H9 (cell line): ENCODE results near the gene DOCK1. TPM values are rescaled to one million over a fixed set of nuclear protein-coding genes. Genes with fewer than 3 reads are reported as not detected.

ENCODE experiments used
- DNase-seq: peaks from one replicate; pipeline ENCODE4 v3.0.0-alpha.2; 2017
- H2AFZ ChIP-seq: one replicate; pipeline ENCODE4 v1.6.1; 2013; ENCODE audit warnings: mild to moderate bottlenecking, low read length, control low read depth, moderate library complexity
- H2AK5ac ChIP-seq: 2 replicates; pipeline ENCODE4 v1.6.1; 2013; ENCODE audit warnings: low read length, control low read depth, mixed read lengths; ENCODE audit not compliant: insufficient read length
- H2BK120ac ChIP-seq: one replicate; pipeline ENCODE4 v1.6.1; 2013; ENCODE audit warnings: low read depth, mild to moderate bottlenecking, low read length, control low read depth, inconsistent platforms; ENCODE audit not compliant: poor library complexity, severe bottlenecking
- H2BK12ac ChIP-seq: 2 replicates; pipeline ENCODE4 v1.6.1; 2013; ENCODE audit warnings: low read length, control low read depth, mixed read lengths, low read depth; ENCODE audit not compliant: insufficient read length
- H2BK15ac ChIP-seq: 2 replicates; pipeline ENCODE4 v1.6.1; 2013; ENCODE audit warnings: low read depth, low read length, control low read depth
- H2BK20ac ChIP-seq: one replicate; pipeline ENCODE4 v1.6.1; 2013; ENCODE audit warnings: low read depth, mild to moderate bottlenecking, low read length, control low read depth, inconsistent platforms; ENCODE audit not compliant: poor library complexity, severe bottlenecking
- H2BK5ac ChIP-seq: 2 replicates; pipeline ENCODE4 v1.6.1; 2013; ENCODE audit warnings: low read length, control low read depth, mixed read lengths; ENCODE audit not compliant: insufficient read length
- H3K14ac ChIP-seq: 2 replicates; pipeline ENCODE4 v1.6.1; 2013; ENCODE audit warnings: low read length, control low read depth; ENCODE audit not compliant: insufficient read depth
- H3K18ac ChIP-seq: 2 replicates; pipeline ENCODE4 v1.6.1; 2013; ENCODE audit warnings: low read depth, mild to moderate bottlenecking, mixed read lengths, low read length, control low read depth; ENCODE audit not compliant: insufficient read length
- H3K23ac ChIP-seq: 2 replicates; pipeline ENCODE4 v1.6.1; 2013; ENCODE audit warnings: low read length, control low read depth, mixed read lengths, low read depth; ENCODE audit not compliant: insufficient read length
- H3K23me2 ChIP-seq: 2 replicates; pipeline ENCODE4 v1.6.1; 2013; ENCODE audit warnings: low read depth, mild to moderate bottlenecking, mixed read lengths, low read length, control low read depth; ENCODE audit not compliant: insufficient read length, poor library complexity, severe bottlenecking
- H3K27ac ChIP-seq: 2 replicates; pipeline ENCODE4 v1.5.1; 2013; ENCODE audit warnings: low read length, control low read depth, mixed read lengths, low read depth; ENCODE audit not compliant: insufficient read length
- H3K27me3 ChIP-seq: 2 replicates; pipeline ENCODE4 v1.6.1; 2013; ENCODE audit warnings: low read length, control low read depth, inconsistent platforms; ENCODE audit not compliant: insufficient read depth
- H3K4ac ChIP-seq: 2 replicates; pipeline ENCODE4 v1.6.1; 2013; ENCODE audit warnings: low read depth, mild to moderate bottlenecking, control low read depth, inconsistent platforms, low read length, moderate library complexity
- H3K4me1 ChIP-seq: 2 replicates; pipeline ENCODE4 v1.6.1; 2013; ENCODE audit warnings: low read length, control low read depth, inconsistent platforms; ENCODE audit not compliant: insufficient read depth
- H3K4me2 ChIP-seq: 2 replicates; pipeline ENCODE4 v1.6.1; 2013; ENCODE audit warnings: low read length, control low read depth, mixed read lengths; ENCODE audit not compliant: insufficient read length, insufficient read depth
- H3K56ac ChIP-seq: 2 replicates; pipeline ENCODE4 v1.6.1; 2013; ENCODE audit warnings: low read depth, mild to moderate bottlenecking, mixed read lengths, low read length, control low read depth; ENCODE audit not compliant: insufficient read length
- H3K79me1 ChIP-seq: 2 replicates; pipeline ENCODE4 v1.6.1; 2013; ENCODE audit warnings: low read depth, mild to moderate bottlenecking, moderate library complexity, low read length, control low read depth, inconsistent platforms; ENCODE audit not compliant: insufficient read depth, poor library complexity, severe bottlenecking
- H3K79me2 ChIP-seq: 2 replicates; pipeline ENCODE4 v1.6.1; 2013; ENCODE audit warnings: low read length, control low read depth, inconsistent platforms; ENCODE audit not compliant: insufficient read depth
- H3K9ac ChIP-seq: 2 replicates; pipeline ENCODE4 v1.6.1; 2013; ENCODE audit warnings: low read length, control low read depth, mixed read lengths; ENCODE audit not compliant: insufficient read length; ENCODE audit errors: extremely low read depth
- H3K9me3 ChIP-seq: one replicate; pipeline ENCODE4 v1.6.1; 2013; ENCODE audit warnings: low read depth, low read length, inconsistent platforms; ENCODE audit not compliant: control insufficient read depth
- H3T11ph ChIP-seq: one replicate; pipeline ENCODE4 v1.6.1; 2013; ENCODE audit warnings: mild to moderate bottlenecking, low read length, control low read depth, inconsistent platforms
- H4K20me1 ChIP-seq: one replicate; pipeline ENCODE4 v1.6.1; 2013; ENCODE audit not compliant: control insufficient read depth, insufficient read length, insufficient read depth
- H4K5ac ChIP-seq: 2 replicates; pipeline ENCODE4 v1.6.1; 2013; ENCODE audit warnings: low read depth, mild to moderate bottlenecking, mixed read lengths, low read length, control low read depth; ENCODE audit not compliant: insufficient read length
- H4K8ac ChIP-seq: replicated peaks from 2 replicates; pipeline ENCODE4 v1.6.1; 2013; ENCODE audit warnings: low read length, control low read depth, mixed read lengths, low read depth; ENCODE audit not compliant: insufficient read length
- H4K91ac ChIP-seq: 2 replicates; pipeline ENCODE4 v1.6.1; 2013; ENCODE audit warnings: low read depth, mild to moderate bottlenecking, moderate library complexity, mixed read lengths, low read length, control low read depth; ENCODE audit not compliant: insufficient read length
- H3K27ac Mint-ChIP-seq, 3 experiments: 2 replicates in 2 of 3; 3 replicates in 1 of 3; pipeline ENCODE4 v1.8.0; 2020 to 2021; ENCODE audit warnings: mixed read lengths in 3 of 3, mild to moderate bottlenecking in 1 of 3, moderate library complexity in 1 of 3
- H3K27me3 Mint-ChIP-seq: 2 replicates; pipeline ENCODE4 v1.8.0; 2021; ENCODE audit warnings: low read depth, mild to moderate bottlenecking, moderate library complexity, mixed read lengths
- H3K36me3 Mint-ChIP-seq, 3 experiments: 2 replicates in 2 of 3; 3 replicates in 1 of 3; pipeline ENCODE4 v1.8.0; 2020 to 2021; ENCODE audit warnings: low read depth in 3 of 3, mixed read lengths in 3 of 3; ENCODE audit not compliant: insufficient read depth in 1 of 3
- H3K4me1 Mint-ChIP-seq, 2 experiments: 2 replicates each; pipeline ENCODE4 v1.8.0; 2020; ENCODE audit warnings: mixed read lengths in 2 of 2
- H3K4me3 Mint-ChIP-seq, 2 experiments: 2 replicates in 1 of 2; 3 replicates in 1 of 2; pipeline ENCODE4 v1.8.0; 2020 to 2021; ENCODE audit warnings: mild to moderate bottlenecking in 2 of 2, mixed read lengths in 2 of 2, moderate library complexity in 1 of 2
- H3K9me3 Mint-ChIP-seq, 2 experiments: 2 replicates in 1 of 2; 3 replicates in 1 of 2; pipeline ENCODE4 v1.8.0; 2020; ENCODE audit warnings: mild to moderate bottlenecking in 2 of 2, mixed read lengths in 2 of 2, moderate library complexity in 1 of 2
- WGBS: extraction: QIAGEN DNeasy Blood & Tissue Kit; methylation state at CpG from one replicate; pipeline ENCODE4 v1.1.7; 2013; ENCODE audit warnings: missing lambda C conversion rate, low lambda C conversion rate, mixed read lengths; ENCODE audit not compliant: insufficient read length; ENCODE audit errors: extremely low coverage; 5-methylcytosine and 5-hydroxymethylcytosine counted together
- total RNA-seq: library from RNA; stranded (reverse); gene quantifications from 2 replicates; pipeline ENCODE4 v1.2.1, GENCODE V29; 2021
- TF ChIP-seq, protein P1 (sequence below): fragments of 200-600 bp; sonication (generic); conservative IDR thresholded peaks from 3 replicates; pipeline ENCODE4 v1.8.0; 2021; ENCODE audit warnings: antibody characterized with exemption, mild to moderate bottlenecking

The DOCK1 gene
- total RNA-seq, 1 experiment from 2014 or later = 57.0 TPM

GRCh38 chr10:127018298-127018650, 113.0 kb downstream of the DOCK1 start:
- H3K27ac Mint-ChIP-seq = no peak overlapping the region
- Histone ChIP-seq H3K9me3 (no peaks in the 10 kb centered on the region), H3K23ac (no peak overlapping the region), H3K4ac (no peak overlapping the region), H3K23me2 (no peaks in the 10 kb centered on the region), H4K91ac (no peak overlapping the region), H2AK5ac (no peak overlapping the region), H3K56ac (no peak overlapping the region), H3K79me2 (no peaks in the 10 kb centered on the region; the same call in 1 of the 2 replicates), H2BK15ac (no peak overlapping the region), H3K27ac (no peak overlapping the region), H3K79me1 (no peaks in the 10 kb centered on the region), H3K14ac (no peak overlapping the region; the same call in 1 of the 2 replicates), H2BK12ac (no peak overlapping the region), H2AFZ (no peak overlapping the region), H3K27me3 (no peaks in the 10 kb centered on the region), H4K5ac (no peak overlapping the region), H4K8ac (no peak overlapping the region), H3K9ac (no peak overlapping the region), H3K4me2 (no peak overlapping the region), H3T11ph (no peak overlapping the region), H3K18ac (no peak overlapping the region), H2BK120ac (no peak overlapping the region), H2BK5ac (no peak overlapping the region), H3K4me1 (no peaks in the 10 kb centered on the region), H2BK20ac (no peak overlapping the region), H4K20me1 (no peaks in the 10 kb centered on the region)
- TF ChIP-seq, protein P1, sequence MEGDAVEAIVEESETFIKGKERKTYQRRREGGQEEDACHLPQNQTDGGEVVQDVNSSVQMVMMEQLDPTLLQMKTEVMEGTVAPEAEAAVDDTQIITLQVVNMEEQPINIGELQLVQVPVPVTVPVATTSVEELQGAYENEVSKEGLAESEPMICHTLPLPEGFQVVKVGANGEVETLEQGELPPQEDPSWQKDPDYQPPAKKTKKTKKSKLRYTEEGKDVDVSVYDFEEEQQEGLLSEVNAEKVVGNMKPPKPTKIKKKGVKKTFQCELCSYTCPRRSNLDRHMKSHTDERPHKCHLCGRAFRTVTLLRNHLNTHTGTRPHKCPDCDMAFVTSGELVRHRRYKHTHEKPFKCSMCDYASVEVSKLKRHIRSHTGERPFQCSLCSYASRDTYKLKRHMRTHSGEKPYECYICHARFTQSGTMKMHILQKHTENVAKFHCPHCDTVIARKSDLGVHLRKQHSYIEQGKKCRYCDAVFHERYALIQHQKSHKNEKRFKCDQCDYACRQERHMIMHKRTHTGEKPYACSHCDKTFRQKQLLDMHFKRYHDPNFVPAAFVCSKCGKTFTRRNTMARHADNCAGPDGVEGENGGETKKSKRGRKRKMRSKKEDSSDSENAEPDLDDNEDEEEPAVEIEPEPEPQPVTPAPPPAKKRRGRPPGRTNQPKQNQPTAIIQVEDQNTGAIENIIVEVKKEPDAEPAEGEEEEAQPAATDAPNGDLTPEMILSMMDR = no peak
- no peaks in the 10 kb centered on the region for H3K9me3 Mint-ChIP-seq
- H3K4me3 Mint-ChIP-seq = no peak overlapping the region
- H3K36me3 Mint-ChIP-seq = peaks cover 7 to 27% (median 7%) of the 10 kb centered on the region in 3 experiments
- DNase-seq = no peak
- WGBS = no CpG with 5 or more reads among the region's 4 CpGs
- H3K4me1 Mint-ChIP-seq = peaks cover 1 to 3% of the 10 kb centered on the region in 2 experiments; a peak in 3 of 4 replicates
- no peaks in the 10 kb centered on the region for H3K27me3 Mint-ChIP-seq
